Peyer's patch (tissue), 4 donors: ENCODE data around the gene RBP4. TPM values are rescaled to one million over a fixed set of nuclear protein-coding genes. Genes with fewer than 3 reads are reported as not detected.

ENCODE experiments used
- DNase-seq, 3 donors: peaks; one replicate each; pipeline ENCODE4 v3.0.0-alpha.2; 2017 to 2019
- H3K27ac ChIP-seq, 4 donors: fragments of 200-600 bp; sonication (generic); one replicate each; pipeline ENCODE4 v1.5.1; 2016 to 2019
- H3K27me3 ChIP-seq, 2 donors: fragments of 200-600 bp; sonication (generic); one replicate each; pipeline ENCODE4 v1.5.1; 2019
- H3K36me3 ChIP-seq, 3 donors: fragments of 200-600 bp; sonication (generic); one replicate each; pipeline ENCODE4 v1.5.1; 2016 to 2019
- H3K4me1 ChIP-seq, 4 donors: fragments of 200-600 bp; sonication (generic); one replicate each; pipeline ENCODE4 v1.5.1; 2016 to 2019
- H3K4me3 ChIP-seq, 4 donors: fragments of 200-600 bp; sonication (generic); 1 replicate in 3 of 4; 2 replicates in 1 of 4; pipeline ENCODE4 v1.5.1; 2016 to 2019; ENCODE audit warnings: mild to moderate bottlenecking in 1 of 4
- H3K9me3 ChIP-seq, 4 donors: fragments of 200-600 bp; sonication (generic); one replicate each; pipeline ENCODE4 v1.5.1; 2016 to 2019; ENCODE audit warnings: mild to moderate bottlenecking in 1 of 4
- POLR2A ChIP-seq, 2 donors: fragments of 450-650 bp; IDR thresholded peaks; one replicate each; pipeline ENCODE4 v1.5.1; 2017; ENCODE audit warnings: antibody characterized with exemption in 2 of 2, mild to moderate bottlenecking in 2 of 2, moderate library complexity in 2 of 2
- total RNA-seq, 4 donors: library from RNA; depleted of rRNA; stranded (reverse); fragments of >200 nt; gene quantifications; one replicate each; pipeline ENCODE4 v1.1.0, GENCODE V29; 2016
- TF ChIP-seq, protein P1 (sequence below), 6 experiments: fragments of 450-650 bp in 4 of 6; fragments of 200-600 bp in 2 of 6; sonication (generic) in 1 of 6; IDR thresholded peaks; one replicate each; pipeline ENCODE4 v1.5.1; 2017 to 2019; ENCODE audit warnings: antibody characterized with exemption in 6 of 6, mild to moderate bottlenecking in 3 of 6, moderate library complexity in 1 of 6

Gene RBP4
- total RNA-seq, 4 donors from 2014 or later = 1.7 to 3.9 TPM; not detected in 2

DNA sequence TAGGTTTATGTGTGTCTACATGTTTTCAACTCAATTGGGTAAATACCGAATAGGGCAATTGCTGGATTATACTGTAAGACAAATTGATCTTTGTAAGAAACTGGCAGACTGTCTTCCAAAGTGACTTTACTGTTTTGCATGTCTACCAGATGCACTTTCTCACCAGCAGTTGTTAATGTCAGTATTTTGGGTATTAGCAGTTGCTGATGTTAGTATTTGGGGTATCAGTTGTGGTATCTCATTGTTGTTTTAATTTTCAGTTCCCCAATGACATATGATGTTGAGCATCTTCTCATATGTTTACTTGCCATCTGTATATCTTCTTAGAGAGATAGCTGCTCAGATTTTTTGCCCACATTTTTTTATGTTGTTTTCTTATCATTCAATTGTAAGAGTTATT lies 21.9 kb upstream of the RBP4 start:
- no peaks in the 10 kb centered on the region for H3K36me3 ChIP-seq
- no peak overlapping the region for H3K4me3 ChIP-seq
- H3K27me3 ChIP-seq = no peaks in the 10 kb centered on the region
- DNase-seq = no peak
- no peak overlapping the region for H3K27ac ChIP-seq
- no peak for TF ChIP-seq POLR2A (IDR thresholded peaks at IDR 0.05)
- TF ChIP-seq, protein P1, sequence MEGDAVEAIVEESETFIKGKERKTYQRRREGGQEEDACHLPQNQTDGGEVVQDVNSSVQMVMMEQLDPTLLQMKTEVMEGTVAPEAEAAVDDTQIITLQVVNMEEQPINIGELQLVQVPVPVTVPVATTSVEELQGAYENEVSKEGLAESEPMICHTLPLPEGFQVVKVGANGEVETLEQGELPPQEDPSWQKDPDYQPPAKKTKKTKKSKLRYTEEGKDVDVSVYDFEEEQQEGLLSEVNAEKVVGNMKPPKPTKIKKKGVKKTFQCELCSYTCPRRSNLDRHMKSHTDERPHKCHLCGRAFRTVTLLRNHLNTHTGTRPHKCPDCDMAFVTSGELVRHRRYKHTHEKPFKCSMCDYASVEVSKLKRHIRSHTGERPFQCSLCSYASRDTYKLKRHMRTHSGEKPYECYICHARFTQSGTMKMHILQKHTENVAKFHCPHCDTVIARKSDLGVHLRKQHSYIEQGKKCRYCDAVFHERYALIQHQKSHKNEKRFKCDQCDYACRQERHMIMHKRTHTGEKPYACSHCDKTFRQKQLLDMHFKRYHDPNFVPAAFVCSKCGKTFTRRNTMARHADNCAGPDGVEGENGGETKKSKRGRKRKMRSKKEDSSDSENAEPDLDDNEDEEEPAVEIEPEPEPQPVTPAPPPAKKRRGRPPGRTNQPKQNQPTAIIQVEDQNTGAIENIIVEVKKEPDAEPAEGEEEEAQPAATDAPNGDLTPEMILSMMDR (IDR thresholded peaks at IDR 0.05) = no peak
- H3K4me1 ChIP-seq = no peaks in the 10 kb centered on the region
- H3K9me3 ChIP-seq = no peaks in the 10 kb centered on the region

DNA sequence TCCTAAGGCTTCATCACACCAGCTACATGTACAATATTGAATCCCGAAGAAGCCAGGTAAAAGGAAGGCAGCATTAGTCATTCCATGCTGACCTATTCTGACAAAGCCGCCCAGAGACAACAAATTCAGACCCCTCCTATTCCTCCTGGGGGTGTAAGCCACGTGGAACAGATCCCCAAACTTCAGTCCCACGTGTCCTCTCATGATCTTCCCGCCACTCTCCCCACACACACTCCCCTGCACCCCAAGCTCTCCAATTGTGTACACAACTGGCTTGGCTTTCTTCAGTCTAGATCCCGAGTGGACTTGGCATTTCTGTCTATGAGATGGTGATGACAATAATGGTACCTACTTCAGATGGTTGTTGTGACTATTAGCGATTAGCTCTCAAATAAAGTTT lies 19.9 kb upstream of the RBP4 start:
- no peaks in the 10 kb centered on the region for H3K36me3 ChIP-seq
- no peaks in the 10 kb centered on the region for H3K4me1 ChIP-seq
- no peaks in the 10 kb centered on the region for H3K9me3 ChIP-seq
- DNase-seq = no peak
- no peak overlapping the region for H3K4me3 ChIP-seq
- TF ChIP-seq, protein P1 (IDR thresholded peaks at IDR 0.05) = no peak
- TF ChIP-seq POLR2A (IDR thresholded peaks at IDR 0.05) = no peak
- no peaks in the 10 kb centered on the region for H3K27me3 ChIP-seq
- H3K27ac ChIP-seq = no peak overlapping the region

DNA sequence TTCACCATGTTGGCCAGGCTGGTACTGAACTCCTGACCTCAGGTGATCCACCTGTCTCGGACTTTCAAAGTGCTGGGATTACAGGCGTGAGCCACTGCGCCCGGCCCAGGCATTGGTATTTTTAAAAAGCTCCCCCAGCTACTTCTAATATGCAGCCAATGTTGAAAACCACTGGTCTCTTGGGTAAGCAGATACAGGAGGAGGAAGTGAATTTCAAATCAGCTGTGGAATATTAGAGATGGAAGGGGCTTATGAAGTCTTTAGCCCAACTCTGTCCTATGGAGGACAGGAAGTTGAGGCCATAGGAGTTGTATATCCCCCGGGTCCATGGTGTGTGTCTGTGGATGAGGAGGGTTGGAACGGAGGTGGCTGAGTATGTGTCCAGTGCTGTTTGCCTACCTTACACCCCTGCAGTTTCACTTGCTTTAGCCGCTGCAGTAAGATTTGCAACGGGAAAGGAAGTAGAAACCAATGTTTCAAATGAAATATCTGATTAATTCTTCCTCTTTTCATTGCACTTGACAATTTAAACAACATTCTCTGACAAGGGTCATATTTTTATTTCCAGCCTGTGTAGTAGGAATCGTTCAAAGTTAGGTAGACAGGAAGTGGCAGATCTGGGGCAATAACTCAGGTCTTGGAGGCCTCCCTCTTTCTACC lies 14.7 kb upstream of the RBP4 start:
- DNase-seq = no peak
- H3K27me3 ChIP-seq = no peaks in the 10 kb centered on the region

DNA sequence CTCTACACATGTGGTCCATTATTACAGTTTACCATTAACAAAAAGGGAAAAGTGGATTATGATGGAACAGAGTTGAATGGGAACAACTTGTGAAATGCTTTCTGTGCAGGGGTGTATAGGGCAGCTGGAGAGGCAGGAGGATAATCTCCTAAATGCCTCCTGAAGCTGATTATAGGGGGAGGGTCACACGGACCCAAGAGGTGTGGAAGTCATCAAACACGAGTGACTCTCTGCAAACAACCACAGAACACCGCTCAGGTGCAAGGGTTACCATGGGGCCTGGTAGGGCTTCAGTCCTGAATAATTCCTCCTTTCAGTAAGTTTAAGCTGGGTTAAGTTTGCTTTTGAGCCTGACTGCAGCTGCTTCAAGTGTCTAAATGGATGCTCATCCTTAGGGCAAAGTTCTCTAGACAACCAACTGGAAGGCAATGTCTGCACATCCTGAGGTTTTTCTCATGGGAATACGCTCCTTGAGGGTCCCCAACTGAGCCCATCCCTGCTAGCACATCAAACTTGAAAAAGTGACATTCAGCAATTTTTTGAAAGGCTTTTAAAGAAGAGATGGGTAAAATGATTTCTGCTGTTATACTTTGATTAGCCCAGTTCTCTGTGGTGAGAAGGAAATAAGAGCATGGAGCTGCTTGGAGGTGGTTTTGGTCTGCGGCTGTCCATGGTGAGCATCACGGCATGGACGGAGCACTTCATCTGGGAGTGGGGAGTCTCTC lies 13.2 kb upstream of the RBP4 start:
- DNase-seq = no peak
- no peaks in the 10 kb centered on the region for H3K9me3 ChIP-seq
- no peak overlapping the region for H3K27ac ChIP-seq
- H3K4me3 ChIP-seq = no peak overlapping the region
- no peaks in the 10 kb centered on the region for H3K27me3 ChIP-seq
- no peaks in the 10 kb centered on the region for H3K4me1 ChIP-seq
- no peak for TF ChIP-seq POLR2A (IDR thresholded peaks at IDR 0.05)
- TF ChIP-seq, protein P1 (IDR thresholded peaks at IDR 0.05) = no peak
- no peaks in the 10 kb centered on the region for H3K36me3 ChIP-seq

More for the DNA sequence above, 14.7 kb upstream of the RBP4 start:
- TF ChIP-seq, protein P1 (IDR thresholded peaks at IDR 0.05) = no peak
- TF ChIP-seq POLR2A (IDR thresholded peaks at IDR 0.05) = no peak
- H3K4me1 ChIP-seq = no peaks in the 10 kb centered on the region
- H3K9me3 ChIP-seq = no peaks in the 10 kb centered on the region
- no peaks in the 10 kb centered on the region for H3K36me3 ChIP-seq
- no peak overlapping the region for H3K27ac ChIP-seq
- H3K4me3 ChIP-seq = no peak overlapping the region

DNA sequence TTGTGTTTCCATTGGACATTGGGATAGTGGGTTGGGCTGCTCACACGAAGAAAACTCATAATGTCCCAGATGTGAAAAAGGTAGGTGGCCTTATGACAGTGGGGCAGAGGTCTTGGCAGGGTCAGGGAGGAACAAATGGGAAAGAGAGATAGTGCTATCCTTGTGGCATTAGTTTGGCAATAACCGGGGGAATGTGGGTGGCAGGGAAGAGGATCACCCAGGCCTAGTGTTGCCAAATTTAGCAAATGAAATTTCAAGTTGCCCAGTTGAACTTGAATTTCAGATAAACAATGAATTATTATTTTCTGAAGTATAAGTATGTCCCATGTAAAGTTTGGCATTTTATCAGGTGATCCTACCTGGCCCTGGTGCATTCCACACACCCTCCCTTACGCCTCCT lies 12.1 kb upstream of the RBP4 start:
- TF ChIP-seq, protein P1 (IDR thresholded peaks at IDR 0.05) = no peak
- no peak for TF ChIP-seq POLR2A (IDR thresholded peaks at IDR 0.05)
- no peak for DNase-seq
- no peaks in the 10 kb centered on the region for H3K4me1 ChIP-seq
- H3K36me3 ChIP-seq = no peaks in the 10 kb centered on the region
- no peaks in the 10 kb centered on the region for H3K9me3 ChIP-seq
- no peak overlapping the region for H3K4me3 ChIP-seq
- H3K27me3 ChIP-seq = no peaks in the 10 kb centered on the region
- H3K27ac ChIP-seq = no peak overlapping the region
